ENCODE results near the gene RAB7A. TPM values are rescaled to one million over a fixed set of nuclear protein-coding genes. Genes with fewer than 3 reads are reported as not detected.

RAB7A gene
- total and polyA plus RNA-seq, 2 of the 8 experiments (the other 6 are each of a cell fraction or from before 2014, with no cell fraction given), result 179 to 195 TPM

- TF ChIP-seq POLR2AphosphoS5 (IDR thresholded peaks at IDR 0.05; ENCODE audit: low read depth, low read length) (no peak), GABPA (IDR thresholded peaks at IDR 0.05; ENCODE audit: borderline replicate concordance, insufficient read depth, low read length) (no peak)
- TF ChIP-seq, protein P1, sequence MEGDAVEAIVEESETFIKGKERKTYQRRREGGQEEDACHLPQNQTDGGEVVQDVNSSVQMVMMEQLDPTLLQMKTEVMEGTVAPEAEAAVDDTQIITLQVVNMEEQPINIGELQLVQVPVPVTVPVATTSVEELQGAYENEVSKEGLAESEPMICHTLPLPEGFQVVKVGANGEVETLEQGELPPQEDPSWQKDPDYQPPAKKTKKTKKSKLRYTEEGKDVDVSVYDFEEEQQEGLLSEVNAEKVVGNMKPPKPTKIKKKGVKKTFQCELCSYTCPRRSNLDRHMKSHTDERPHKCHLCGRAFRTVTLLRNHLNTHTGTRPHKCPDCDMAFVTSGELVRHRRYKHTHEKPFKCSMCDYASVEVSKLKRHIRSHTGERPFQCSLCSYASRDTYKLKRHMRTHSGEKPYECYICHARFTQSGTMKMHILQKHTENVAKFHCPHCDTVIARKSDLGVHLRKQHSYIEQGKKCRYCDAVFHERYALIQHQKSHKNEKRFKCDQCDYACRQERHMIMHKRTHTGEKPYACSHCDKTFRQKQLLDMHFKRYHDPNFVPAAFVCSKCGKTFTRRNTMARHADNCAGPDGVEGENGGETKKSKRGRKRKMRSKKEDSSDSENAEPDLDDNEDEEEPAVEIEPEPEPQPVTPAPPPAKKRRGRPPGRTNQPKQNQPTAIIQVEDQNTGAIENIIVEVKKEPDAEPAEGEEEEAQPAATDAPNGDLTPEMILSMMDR (IDR thresholded peaks at IDR 0.05; ENCODE audit: control extremely low read depth in 1 of 3, insufficient read depth in 1 of 3, low read depth in 1 of 3, low read length in 3 of 3), result no peak
Measured at GRCh38 chr3:128784843-128785242, 58.9 kb downstream of the RAB7A start (continued).

All from H1 (cell line).